ENCODE results near the gene ZNF280A. TPM values are rescaled to one million over a fixed set of nuclear protein-coding genes. Genes with fewer than 3 reads are reported as not detected.

Gene ZNF280A
- total and polyA plus RNA-seq, 9 of the 15 experiments (the other 6 are each of a cell fraction or from before 2014, with no cell fraction given): 19.0 to 40.8 (median 28.6) TPM

DNA sequence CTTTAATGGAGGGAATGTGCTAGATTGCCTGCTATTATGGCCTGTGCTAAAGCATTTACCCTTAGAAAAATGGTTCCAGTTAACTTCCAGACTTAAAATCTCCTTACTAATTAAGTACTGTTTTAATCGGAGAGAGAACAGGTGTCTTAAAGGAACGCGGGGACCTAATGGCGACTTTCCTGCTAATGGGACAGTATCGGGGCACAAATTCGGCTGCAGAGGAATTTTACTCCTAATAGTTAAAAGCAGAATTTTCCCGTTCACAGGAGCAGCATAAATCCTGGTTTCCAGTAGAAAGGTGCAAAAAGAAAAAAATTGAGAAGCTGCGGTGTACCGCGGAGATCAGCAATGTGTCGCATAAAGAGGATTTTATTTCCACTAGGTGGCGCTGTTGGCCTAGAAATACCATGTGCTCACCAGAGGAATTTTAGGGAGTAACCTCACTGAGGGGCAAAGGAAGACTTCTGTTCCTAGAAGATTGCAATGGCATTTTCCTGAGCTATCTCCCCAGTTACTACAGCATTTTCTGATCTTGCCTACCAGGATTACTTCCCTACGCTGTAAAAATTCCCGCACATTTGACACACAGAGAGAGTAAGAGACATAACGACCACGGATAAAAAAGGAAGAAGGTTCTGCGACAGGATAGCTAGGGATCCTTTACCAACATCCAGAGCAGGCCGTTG is 56.1 kb downstream of the ZNF280A start (continued):
- TF ChIP-seq, protein P1, sequence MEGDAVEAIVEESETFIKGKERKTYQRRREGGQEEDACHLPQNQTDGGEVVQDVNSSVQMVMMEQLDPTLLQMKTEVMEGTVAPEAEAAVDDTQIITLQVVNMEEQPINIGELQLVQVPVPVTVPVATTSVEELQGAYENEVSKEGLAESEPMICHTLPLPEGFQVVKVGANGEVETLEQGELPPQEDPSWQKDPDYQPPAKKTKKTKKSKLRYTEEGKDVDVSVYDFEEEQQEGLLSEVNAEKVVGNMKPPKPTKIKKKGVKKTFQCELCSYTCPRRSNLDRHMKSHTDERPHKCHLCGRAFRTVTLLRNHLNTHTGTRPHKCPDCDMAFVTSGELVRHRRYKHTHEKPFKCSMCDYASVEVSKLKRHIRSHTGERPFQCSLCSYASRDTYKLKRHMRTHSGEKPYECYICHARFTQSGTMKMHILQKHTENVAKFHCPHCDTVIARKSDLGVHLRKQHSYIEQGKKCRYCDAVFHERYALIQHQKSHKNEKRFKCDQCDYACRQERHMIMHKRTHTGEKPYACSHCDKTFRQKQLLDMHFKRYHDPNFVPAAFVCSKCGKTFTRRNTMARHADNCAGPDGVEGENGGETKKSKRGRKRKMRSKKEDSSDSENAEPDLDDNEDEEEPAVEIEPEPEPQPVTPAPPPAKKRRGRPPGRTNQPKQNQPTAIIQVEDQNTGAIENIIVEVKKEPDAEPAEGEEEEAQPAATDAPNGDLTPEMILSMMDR (IDR thresholded peaks at IDR 0.05 in 2 of 3, conservative IDR thresholded peaks at IDR 0.05 in 1 of 3; ENCODE audit: insufficient read depth in 2 of 3, low read depth in 1 of 3, low read length in 3 of 3): peak in 2 of 3 experiments; percentile 100; a peak in 4 of 6 replicates
- TF ChIP-seq NFATC3 (IDR thresholded peaks at IDR 0.05): no peak
- no peak for TF ChIP-seq ZZZ3 (IDR thresholded peaks at IDR 0.05)
- TF ChIP-seq SMARCA4 (IDR thresholded peaks at IDR 0.05): no peak
- no peak for TF ChIP-seq ZNF764 (CRISPR knock-in tag; IDR thresholded peaks at IDR 0.05; ENCODE audit: low read depth)
- no peak for TF ChIP-seq RERE (CRISPR knock-in tag; IDR thresholded peaks at IDR 0.05; ENCODE audit: borderline replicate concordance)
- no peak for TF ChIP-seq ZNF780A (CRISPR knock-in tag; IDR thresholded peaks at IDR 0.05)
- no peak for TF ChIP-seq RFX1 (IDR thresholded peaks at IDR 0.05)
- no peak for TF ChIP-seq HNRNPL (IDR thresholded peaks at IDR 0.05; ENCODE audit: low read depth, low read length)
- no peak for TF ChIP-seq NFXL1 (CRISPR knock-in tag; IDR thresholded peaks at IDR 0.05)
- peak; percentile 47; the same call in 1 of the 2 replicates for TF ChIP-seq ZNF224 (CRISPR knock-in tag; IDR thresholded peaks at IDR 0.05)
- TF ChIP-seq SIN3A (IDR thresholded peaks at IDR 0.05; ENCODE audit: borderline replicate concordance in 2 of 2, control insufficient read depth in 1 of 2, low read depth in 2 of 2, low read length in 2 of 2): no peak
- TF ChIP-seq ATF7 (IDR thresholded peaks at IDR 0.05): no peak
- no peak for TF ChIP-seq MYBL2 (IDR thresholded peaks at IDR 0.05; ENCODE audit: low read depth)
- TF ChIP-seq MYBL2 (CRISPR knock-in tag; IDR thresholded peaks at IDR 0.05; ENCODE audit: borderline replicate concordance): no peak
- TF ChIP-seq ARID4B (CRISPR knock-in tag; IDR thresholded peaks at IDR 0.05): no peak
- TF ChIP-seq KHSRP (IDR thresholded peaks at IDR 0.05): no peak

Measured in K562 (cell line).